ACC112 (cell line): ENCODE results near the gene TIGD3.
"Not testable (repeated sequence)": the region's sequence is repeated elsewhere in the genome, so short reads cannot be mapped to it uniquely, and the experiment has no call there.

Experiments
- H2AFZ ChIP-seq: fragments of 200-600 bp; sonication (generic); one replicate; pipeline ENCODE4 v1.6.0; 2017; ENCODE audit warnings: antibody characterized with exemption, low read length; ENCODE audit not compliant: unreplicated experiment
- H3K27ac ChIP-seq: fragments of 200-600 bp; sonication (generic); 2 replicates; pipeline ENCODE4 v1.5.1; 2014; ENCODE audit warnings: low read depth, mild to moderate bottlenecking, antibody characterized with exemption, low read length, moderate library complexity
- H3K27me3 ChIP-seq: fragments of 200-600 bp; sonication (generic); 2 replicates; pipeline ENCODE4 v1.6.1; 2014; ENCODE audit warnings: mild to moderate bottlenecking, antibody characterized with exemption, low read length, moderate library complexity, mixed read lengths; ENCODE audit not compliant: insufficient read depth
- H3K36me3 ChIP-seq: fragments of 200-600 bp; sonication (generic); 2 replicates; pipeline ENCODE4 v1.6.1; 2016; ENCODE audit warnings: mild to moderate bottlenecking, antibody characterized with exemption, low read length, moderate library complexity, mixed read lengths; ENCODE audit not compliant: insufficient read depth
- H3K4me1 ChIP-seq: fragments of 200-600 bp; sonication (generic); one replicate; pipeline ENCODE4 v1.6.1; 2016; ENCODE audit warnings: low read length, mixed read lengths; ENCODE audit not compliant: insufficient read depth, unreplicated experiment, control insufficient read depth
- H3K4me3 ChIP-seq: fragments of 200-600 bp; sonication (generic); 2 replicates; pipeline ENCODE4 v1.5.1; 2014; ENCODE audit warnings: mild to moderate bottlenecking, low read depth, low read length
- H3K79me2 ChIP-seq: fragments of 200-600 bp; sonication (generic); one replicate; pipeline ENCODE4 v1.6.0; 2016; ENCODE audit warnings: low read length; ENCODE audit not compliant: control insufficient read depth, unreplicated experiment, insufficient read depth

TIGD3 gene

GRCh38 chr11:65327021-65327420, 27.5 kb upstream of the TIGD3 start:
- Histone ChIP-seq H2AFZ (no peak overlapping the region), H3K27ac (no peak overlapping the region), H3K4me3 (no peak overlapping the region), H3K27me3 (no peaks in the 10 kb centered on the region), H3K79me2 (peaks cover 7% of the 10 kb centered on the region), H3K36me3 (peaks cover 11% of the 10 kb centered on the region; the same call in 1 of the 2 replicates), H3K4me1 (peaks cover 4% of the 10 kb centered on the region)

DNA sequence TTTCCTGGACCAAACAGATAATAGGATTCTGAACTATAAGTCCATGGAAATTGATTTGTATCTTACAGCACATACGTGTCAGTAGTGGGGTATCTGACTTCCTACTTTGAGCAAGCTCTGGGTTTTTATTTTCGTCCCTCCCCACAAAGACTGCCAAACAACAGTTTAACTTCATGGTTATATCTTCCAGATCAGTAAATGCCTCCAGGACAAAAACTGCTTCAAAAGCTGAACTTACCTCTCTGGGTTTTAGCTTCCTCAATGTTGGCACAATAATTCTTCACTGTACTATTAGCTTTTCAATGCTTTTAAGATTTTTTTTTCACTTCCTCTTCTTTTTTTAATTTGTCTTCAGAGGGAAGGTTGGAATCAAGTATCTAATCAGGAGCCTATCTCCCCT, 25.1 kb upstream of the TIGD3 start:
- H3K79me2 ChIP-seq = peaks cover 9% of the 10 kb centered on the region
- H3K36me3 ChIP-seq = no peaks in the 10 kb centered on the region
- H3K4me1 ChIP-seq = peaks cover 4% of the 10 kb centered on the region
- 0 out of 2 replicates have a peak overlapping the region, but pooled peaks have one; percentile 28 for H3K4me3 ChIP-seq
- H2AFZ ChIP-seq = peak overlapping the region; percentile 51
- no peaks in the 10 kb centered on the region for H3K27me3 ChIP-seq
- peak overlapping the region; percentile 37 for H3K27ac ChIP-seq

- Histone ChIP-seq H3K27ac (peak overlapping the region; percentile 37), H2AFZ (peak overlapping the region; percentile 59), H3K4me1 (peaks cover 4% of the 10 kb centered on the region)
Observed at GRCh38 chr11:65329944-65330403, 24.6 kb upstream of the TIGD3 start.

DNA sequence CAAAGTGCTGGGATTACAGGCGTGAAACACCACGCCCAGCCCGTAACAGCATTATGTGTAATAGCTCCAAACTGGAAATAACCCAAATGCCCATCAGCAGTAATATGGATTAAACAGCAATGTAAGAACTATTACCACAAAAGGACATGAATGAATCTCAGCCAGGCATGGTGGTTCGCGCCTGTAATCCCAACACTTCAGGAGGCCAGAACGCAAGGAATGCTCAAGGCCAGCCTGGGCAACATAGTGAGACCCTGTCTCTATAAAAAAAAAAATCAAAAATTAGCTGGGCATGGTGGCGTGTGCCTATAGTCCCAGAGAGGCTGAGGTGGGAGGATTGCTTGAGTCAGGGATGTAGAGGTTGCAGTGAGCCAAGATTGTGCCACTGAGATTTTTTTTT, 24.0 kb upstream of the TIGD3 start:
- Histone ChIP-seq H2AFZ (no peak overlapping the region), H3K27ac (no peak overlapping the region), H3K36me3 (no peaks in the 10 kb centered on the region)

More at GRCh38 chr11:65329944-65330403, 24.6 kb upstream of the TIGD3 start:
- Histone ChIP-seq H3K27me3 (no peaks in the 10 kb centered on the region), H3K36me3 (no peaks in the 10 kb centered on the region), H3K79me2 (peaks cover 14% of the 10 kb centered on the region), H3K4me3 (0 out of 2 replicates have a peak overlapping the region, but pooled peaks have one; percentile 28)

DNA sequence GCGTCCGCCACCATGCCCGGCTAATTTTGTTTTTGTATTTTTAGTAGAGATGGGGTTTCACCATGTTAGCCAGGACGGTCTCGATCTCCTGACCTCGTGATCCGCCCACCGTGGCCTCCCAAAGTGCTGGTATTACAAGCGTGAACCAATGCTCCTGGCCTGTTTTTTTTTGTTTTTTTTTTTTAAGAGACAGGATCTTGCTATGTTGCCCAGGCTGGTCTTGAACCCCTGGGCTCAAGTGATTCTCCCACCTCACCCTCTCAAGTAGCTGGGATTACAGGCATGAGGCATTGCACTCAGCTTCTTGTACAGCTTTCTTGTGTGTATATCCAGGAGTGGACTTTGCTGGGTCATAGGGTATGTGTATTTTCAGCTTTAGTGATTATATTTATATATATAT, 22.0 kb upstream of the TIGD3 start:
- H2AFZ ChIP-seq, H3K36me3 ChIP-seq, H3K4me3 ChIP-seq, H3K27ac ChIP-seq, H3K27me3 ChIP-seq: not testable (repeated sequence)
- H3K79me2 ChIP-seq = peaks cover 37% of the 10 kb centered on the region
- peaks cover 11% of the 10 kb centered on the region for H3K4me1 ChIP-seq

More for the DNA sequence above, 24.0 kb upstream of the TIGD3 start:
- H3K27me3 ChIP-seq = no peaks in the 10 kb centered on the region
- H3K4me3 ChIP-seq = no peak overlapping the region
- H3K4me1 ChIP-seq = peaks cover 10% of the 10 kb centered on the region
- H3K79me2 ChIP-seq = peaks cover 20% of the 10 kb centered on the region

- Histone ChIP-seq H3K79me2 (peaks cover 59% of the 10 kb centered on the region), H3K36me3 (peaks cover 4% of the 10 kb centered on the region), H3K27ac (peak overlapping the region; percentile 51; the same call in 1 of the 2 replicates), H2AFZ (no peak overlapping the region), H3K27me3 (no peaks in the 10 kb centered on the region), H3K4me3 (peak overlapping the region; percentile 86), H3K4me1 (peaks cover 7% of the 10 kb centered on the region)
Observed at GRCh38 chr11:65334696-65335295, 19.8 kb upstream of the TIGD3 start.

- Histone ChIP-seq H3K79me2 (peaks cover 68% of the 10 kb centered on the region), H3K4me1 (peaks cover 7% of the 10 kb centered on the region), H3K27ac (no peak overlapping the region), H3K27me3 (no peaks in the 10 kb centered on the region), H3K36me3 (peaks cover 18% of the 10 kb centered on the region), H2AFZ (no peak overlapping the region), H3K4me3 (no peak overlapping the region)
Observed at GRCh38 chr11:65338676-65339075, 15.9 kb upstream of the TIGD3 start.

DNA sequence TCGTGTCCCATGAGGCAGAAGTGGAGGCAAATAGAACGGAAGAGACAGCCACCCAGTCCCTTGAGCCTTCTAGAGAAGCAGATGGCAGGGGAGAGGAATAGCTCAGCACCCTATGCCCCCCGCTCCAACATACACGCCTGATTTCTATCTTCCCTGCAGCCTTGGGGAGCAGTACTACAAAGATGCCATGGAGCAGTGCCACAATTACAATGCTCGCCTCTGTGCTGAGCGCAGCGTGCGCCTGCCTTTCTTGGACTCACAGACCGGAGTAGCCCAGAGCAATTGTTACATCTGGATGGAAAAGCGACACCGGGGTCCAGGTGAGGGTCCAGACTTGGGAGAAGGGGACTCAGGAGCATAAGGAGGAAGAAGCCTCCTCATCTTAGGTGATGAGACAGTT, 14.3 kb upstream of the TIGD3 start:
- H3K79me2 ChIP-seq = peaks cover 52% of the 10 kb centered on the region
- no peaks in the 10 kb centered on the region for H3K27me3 ChIP-seq
- peaks cover 5% of the 10 kb centered on the region for H3K4me1 ChIP-seq
- H2AFZ ChIP-seq = no peak overlapping the region
- no peak overlapping the region for H3K27ac ChIP-seq
- peaks cover 26% of the 10 kb centered on the region for H3K36me3 ChIP-seq
- H3K4me3 ChIP-seq = no peak overlapping the region

DNA sequence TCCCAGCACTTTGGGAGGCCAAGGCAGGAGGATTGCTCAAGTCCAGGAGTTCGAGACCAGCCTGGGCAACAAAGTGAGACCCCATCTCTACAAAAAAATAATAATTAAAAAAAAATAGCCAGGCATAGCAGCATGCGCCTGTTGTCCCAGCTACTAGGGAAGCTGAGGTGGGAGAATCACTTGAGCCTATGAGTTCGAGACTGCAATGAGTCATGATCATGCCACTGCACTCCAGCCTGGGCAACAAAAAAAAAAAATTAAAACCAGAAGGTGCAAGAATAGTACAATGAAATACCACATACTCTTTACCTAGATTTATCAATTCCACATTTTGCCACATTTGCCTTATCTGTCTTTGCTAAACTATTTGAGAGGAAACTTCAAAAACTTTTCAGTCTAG, 12.7 kb upstream of the TIGD3 start:
- Histone ChIP-seq H3K79me2 (peaks cover 38% of the 10 kb centered on the region), H3K27ac (no peak overlapping the region), H2AFZ (no peak overlapping the region), H3K27me3 (no peaks in the 10 kb centered on the region), H3K4me1 (no peaks in the 10 kb centered on the region), H3K36me3 (peaks cover 38% of the 10 kb centered on the region), H3K4me3 (no peak overlapping the region)

DNA sequence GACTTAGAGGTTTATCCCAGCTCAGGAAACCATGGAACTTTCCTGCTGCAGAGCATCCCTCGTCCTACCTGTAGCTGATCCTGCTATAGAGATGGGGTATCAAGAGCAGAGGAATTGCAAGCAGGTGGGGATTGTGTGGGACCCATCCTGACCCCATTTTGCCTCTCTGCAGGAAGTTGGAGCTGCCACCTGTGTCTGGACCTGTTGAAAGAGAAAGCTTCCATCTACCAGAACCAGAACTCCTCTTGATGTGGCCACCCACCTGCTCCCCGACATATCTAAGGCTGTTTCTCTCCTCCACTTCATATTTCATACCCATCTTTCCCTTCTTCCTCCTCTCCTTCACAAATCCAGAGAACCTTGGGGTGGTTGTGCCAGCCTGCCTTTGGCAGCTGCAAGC, 3.0 kb upstream of the TIGD3 start:
- Histone ChIP-seq H3K36me3 (peaks cover 6% of the 10 kb centered on the region; the same call in 1 of the 2 replicates), H3K27me3 (peaks cover 12% of the 10 kb centered on the region), H2AFZ (no peak overlapping the region), H3K27ac (no peak overlapping the region), H3K79me2 (no peaks in the 10 kb centered on the region), H3K4me3 (no peak overlapping the region), H3K4me1 (peaks cover 11% of the 10 kb centered on the region)

- H3K27ac ChIP-seq = no peak overlapping the region
- H3K36me3 ChIP-seq = 0 out of 2 replicates have a peak, but pooled peaks cover 4% of the 10 kb centered on the region
- H3K79me2 ChIP-seq = no peaks in the 10 kb centered on the region
- no peak overlapping the region for H2AFZ ChIP-seq
- H3K27me3 ChIP-seq = peaks cover 19% of the 10 kb centered on the region
- peaks cover 11% of the 10 kb centered on the region for H3K4me1 ChIP-seq
- no peak overlapping the region for H3K4me3 ChIP-seq
Observed at GRCh38 chr11:65352783-65353182, 1.8 kb upstream of the TIGD3 start.
